H1 (cell line): ENCODE results near the gene RIOK3. TPM values are rescaled to one million over a fixed set of nuclear protein-coding genes. Genes with fewer than 3 reads are reported as not detected.

Source experiments
- CTCF ChIA-PET: fragments of 300-600 bp; sonication (Branson Sonifier 250); formaldehyde crosslinking; loops from one replicate; lab custom pipeline; 2021; ENCODE audit not compliant: partially characterized antibody; lab: Charles Lee
- POLR2A ChIA-PET: fragments of 300-600 bp; sonication (Branson Sonifier 250); formaldehyde crosslinking; loops from one replicate; lab custom pipeline; 2021; ENCODE audit warnings: inconsistent platforms; ENCODE audit not compliant: partially characterized antibody; lab: Charles Lee
- DNase-seq, 2 experiments: peaks; one replicate each; pipeline versions ENCODE4 v3.0.0 to v3.0.0-alpha.2; 2010 to 2022; ENCODE audit warnings: low spot score in 2 of 2, low read depth in 1 of 2, mixed read lengths in 1 of 2
- FAIRE-seq: peaks from 2 replicates; lab custom pipeline; 2011; peaks lifted over from hg19 to GRCh38; lab: Jason Lieb, UNC
- H2AFZ ChIP-seq: 2 replicates; pipeline ENCODE4 v1.8.1; 2012; ENCODE audit warnings: low read length, inconsistent platforms
- H2AK5ac ChIP-seq: 2 replicates; pipeline ENCODE4 v1.6.1; 2013; ENCODE audit warnings: low read depth, low read length
- H2BK120ac ChIP-seq: replicated peaks from 2 replicates; pipeline ENCODE3; 2013; ENCODE audit warnings: low read depth, low read length, inconsistent platforms
- H2BK12ac ChIP-seq: 2 replicates; pipeline ENCODE4 v1.6.1; 2013; ENCODE audit warnings: low read depth, low read length
- H2BK15ac ChIP-seq: 2 replicates; pipeline ENCODE4 v1.6.1; 2013; ENCODE audit warnings: low read length
- H2BK20ac ChIP-seq: 2 replicates; pipeline ENCODE4 v1.6.1; 2013; ENCODE audit warnings: low read length
- H2BK5ac ChIP-seq: 2 replicates; pipeline ENCODE4 v1.6.1; 2013; ENCODE audit warnings: low read depth, low read length
- H3K14ac ChIP-seq: 2 replicates; pipeline ENCODE4 v1.6.1; 2013; ENCODE audit warnings: inconsistent platforms; ENCODE audit not compliant: insufficient read length
- H3K18ac ChIP-seq: 2 replicates; pipeline ENCODE4 v1.6.1; 2013; ENCODE audit warnings: low read length; ENCODE audit errors: extremely low read depth
- H3K23ac ChIP-seq: 2 replicates; pipeline ENCODE4 v1.6.1; 2013; ENCODE audit warnings: inconsistent platforms; ENCODE audit not compliant: insufficient read length
- H3K23me2 ChIP-seq: 2 replicates; pipeline ENCODE4 v1.6.1; 2013; ENCODE audit warnings: low read depth, low read length
- H3K27ac ChIP-seq: 2 replicates; pipeline ENCODE4 v1.6.1; 2011; ENCODE audit warnings: low read depth, low read length, inconsistent platforms
- H3K27me3 ChIP-seq, 4 experiments: replicated peaks in 1 of 4; 1 replicate in 1 of 4; 2 replicates in 3 of 4; pipeline versions ENCODE4 v1.6.1 to v1.8.1; 2011 to 2013; ENCODE audit warnings: low read length in 3 of 4, mild to moderate bottlenecking in 3 of 4, inconsistent platforms in 2 of 4, mixed read lengths in 2 of 4, moderate library complexity in 1 of 4; ENCODE audit not compliant: control insufficient read depth in 3 of 4, insufficient read depth in 3 of 4; ENCODE audit errors: extremely low read depth in 1 of 4
- H3K36me3 ChIP-seq, 4 experiments: 2 replicates each; pipeline versions ENCODE4 v1.6.1 to v1.8.1; 2011 to 2013; ENCODE audit warnings: mild to moderate bottlenecking in 4 of 4, low read length in 3 of 4, moderate library complexity in 2 of 4, control low read depth in 1 of 4, inconsistent platforms in 1 of 4; ENCODE audit not compliant: insufficient read depth in 4 of 4, control insufficient read depth in 2 of 4
- H3K4ac ChIP-seq: replicated peaks from 2 replicates; pipeline ENCODE3; 2013; ENCODE audit warnings: low read length, low read depth, mixed read lengths, inconsistent platforms; ENCODE audit not compliant: insufficient read length
- H3K4me1 ChIP-seq, 4 experiments: replicated peaks in 1 of 4; 1 replicate in 1 of 4; 2 replicates in 3 of 4; pipeline versions ENCODE4 v1.6.1 to v1.8.1; 2011 to 2013; ENCODE audit warnings: low read length in 3 of 4, inconsistent platforms in 2 of 4, mixed read lengths in 1 of 4; ENCODE audit not compliant: insufficient read depth in 4 of 4, control insufficient read depth in 3 of 4
- H3K4me2 ChIP-seq, 2 experiments: 2 replicates each; pipeline versions ENCODE4 v1.6.1 to v1.8.1; 2011 to 2013; ENCODE audit warnings: low read depth in 2 of 2, low read length in 2 of 2, control low read depth in 1 of 2, inconsistent platforms in 1 of 2, mild to moderate bottlenecking in 1 of 2; ENCODE audit not compliant: insufficient read depth in 1 of 2
- H3K4me3 ChIP-seq, 4 experiments: fragments of 200-600, 300-600 bp in 1 of 4; sonication (generic), shearing (Covaris generic), sonication (Bioruptor Twin) in 1 of 4; 2 replicates each; pipeline versions ENCODE4 v1.5.1 to v1.8.1; 2011 to 2016; ENCODE audit warnings: low read length in 4 of 4, low read depth in 3 of 4, control low read depth in 2 of 4, inconsistent platforms in 2 of 4, mild to moderate bottlenecking in 2 of 4, mixed read lengths in 1 of 4, moderate library complexity in 1 of 4; ENCODE audit not compliant: insufficient read depth in 2 of 4; ENCODE audit errors: extremely low read depth in 1 of 4
- H3K56ac ChIP-seq: replicated peaks from 2 replicates; pipeline ENCODE3; 2013; ENCODE audit warnings: low read depth, mild to moderate bottlenecking, mixed read lengths, low read length, inconsistent platforms; ENCODE audit not compliant: insufficient read length
- H3K79me1 ChIP-seq: 2 replicates; pipeline ENCODE4 v1.6.1; 2013; ENCODE audit warnings: low read depth, low read length, control low read depth
- H3K79me2 ChIP-seq, 2 experiments: 2 replicates each; pipeline versions ENCODE4 v1.6.1 to v1.8.1; 2012 to 2013; ENCODE audit warnings: low read length in 2 of 2, mild to moderate bottlenecking in 2 of 2, inconsistent platforms in 1 of 2; ENCODE audit not compliant: insufficient read depth in 2 of 2, control insufficient read depth in 1 of 2
- H3K9ac ChIP-seq, 4 experiments: replicated peaks in 1 of 4; 1 replicate in 1 of 4; 2 replicates in 3 of 4; pipeline versions ENCODE4 v1.6.1 to v1.8.1; 2011 to 2013; ENCODE audit warnings: low read depth in 3 of 4, low read length in 3 of 4, control low read depth in 2 of 4, mild to moderate bottlenecking in 2 of 4, moderate library complexity in 2 of 4, inconsistent platforms in 1 of 4; ENCODE audit errors: extremely low read depth in 1 of 4
- H3K9me3 ChIP-seq, 2 experiments: 2 replicates each; pipeline versions ENCODE4 v1.6.1 to v1.8.1; 2012 to 2013; ENCODE audit warnings: mild to moderate bottlenecking in 2 of 2, moderate library complexity in 2 of 2, control low read depth in 1 of 2, inconsistent platforms in 1 of 2, low read depth in 1 of 2, low read length in 1 of 2, mixed read lengths in 1 of 2; ENCODE audit not compliant: insufficient read depth in 2 of 2
- H4K20me1 ChIP-seq, 2 experiments: replicated peaks in 1 of 2; 2 replicates each; pipeline versions ENCODE3 to v1.8.1; 2011 to 2013; ENCODE audit warnings: inconsistent platforms in 2 of 2, low read length in 2 of 2, mild to moderate bottlenecking in 1 of 2; ENCODE audit not compliant: insufficient read depth in 2 of 2, control insufficient read depth in 1 of 2
- H4K5ac ChIP-seq: 2 replicates; pipeline ENCODE4 v1.6.1; 2013; ENCODE audit warnings: low read length, low read depth, mixed read lengths, inconsistent platforms; ENCODE audit not compliant: insufficient read length
- H4K8ac ChIP-seq: 2 replicates; pipeline ENCODE4 v1.8.0; 2013; ENCODE audit warnings: mild to moderate bottlenecking, moderate library complexity, low read length, inconsistent platforms; ENCODE audit not compliant: insufficient read depth; ENCODE audit errors: extremely low read depth
- H4K91ac ChIP-seq: replicated peaks from 2 replicates; pipeline ENCODE3; 2013; ENCODE audit warnings: low read length, mixed read lengths, inconsistent platforms; ENCODE audit not compliant: insufficient read length
- ASH2L ChIP-seq: fragments of 200-600, 300-600 bp; sonication (generic); IDR thresholded peaks from one replicate; pipeline ENCODE4 v1.7.1; 2017; ENCODE audit warnings: low read length
- ATF2 ChIP-seq: IDR thresholded peaks from 2 replicates; pipeline ENCODE4 v1.6.1; 2012; ENCODE audit warnings: low read length, inconsistent platforms
- BRCA1 ChIP-seq: IDR thresholded peaks from 2 replicates; pipeline ENCODE4 v1.6.1; 2012; ENCODE audit warnings: low read depth, low read length, improper control_type of control experiment
- CHD1 ChIP-seq: IDR thresholded peaks from 2 replicates; pipeline ENCODE4 v1.6.1; 2012; ENCODE audit warnings: low read depth, low read length, improper control_type of control experiment
- CHD2 ChIP-seq: IDR thresholded peaks from 2 replicates; pipeline ENCODE4 v1.6.1; 2012; ENCODE audit warnings: low read length, improper control_type of control experiment
- KDM1A ChIP-seq: fragments of 200-600, 300-600 bp; sonication (generic); IDR thresholded peaks from 2 replicates; pipeline ENCODE4 v1.7.1; 2016; ENCODE audit warnings: mild to moderate bottlenecking, low read length, borderline replicate concordance
- PHF8 ChIP-seq: fragments of 200-600 bp; sonication (generic); conservative IDR thresholded peaks from 2 replicates; pipeline ENCODE4 v1.7.1; 2012; ENCODE audit warnings: low read depth, mild to moderate bottlenecking, inconsistent platforms, low read length, moderate library complexity
- POU5F1 ChIP-seq: IDR thresholded peaks from 2 replicates; pipeline ENCODE4 v1.6.1; 2011; ENCODE audit warnings: low read depth, mild to moderate bottlenecking, low read length, moderate library complexity
- SP2 ChIP-seq: IDR thresholded peaks from 2 replicates; pipeline ENCODE4 v1.6.1; 2012; ENCODE audit warnings: mild to moderate bottlenecking, low read length, inconsistent platforms
- TCF12 ChIP-seq: IDR thresholded peaks from 2 replicates; pipeline ENCODE4 v1.6.1; 2011; ENCODE audit warnings: low read depth, mild to moderate bottlenecking, low read length
- WGBS, 2 experiments: shearing (Covaris generic) in 1 of 2; methylation state at CpG; one replicate each; pipeline versions ENCODE4 v1.1.6 to v1.1.7; 2013 to 2015; ENCODE audit warnings: low lambda C conversion rate in 2 of 2, mixed read lengths in 2 of 2, inconsistent platforms in 1 of 2, low coverage in 1 of 2, missing lambda C conversion rate in 1 of 2; ENCODE audit not compliant: insufficient replicate concordance in 2 of 2, insufficient coverage in 1 of 2, insufficient read length in 1 of 2; ENCODE audit errors: extremely low coverage in 1 of 2, missing lambda C conversion rate in 1 of 2; 5-methylcytosine and 5-hydroxymethylcytosine counted together
- polyA plus RNA-seq, 7 experiments: library from polyadenylated mRNA; depleted of rRNA in 3 of 7; stranded (reverse) in 5 of 7; unstranded in 2 of 7; fragments of >200 nt in 5 of 7; fragments of 200-250 nt in 2 of 7; gene quantifications; 1 replicate in 5 of 7; 2 replicates in 1 of 7; 4 replicates in 1 of 7; pipeline versions ENCODE4 v1.2.1 to v1.2.3, GENCODE V29; 2011 to 2013; ENCODE audit warnings: missing spikeins in 2 of 7, mixed read lengths in 2 of 7
- total RNA-seq: library from RNA; stranded (reverse); fragmentation: NEBNext Ultra II Directional; extraction: Animal tissue kit (Norgen Biotek cat#: 25700); gene quantifications from 2 replicates; pipeline ENCODE4 v1.2.1, GENCODE V29; 2021

RIOK3 gene
- total and polyA plus RNA-seq, 2 of the 8 experiments (the other 6 are each of a cell fraction or from before 2014, with no cell fraction given): 7.5 to 24.3 TPM

- no peak overlapping the region for H3K18ac ChIP-seq
- H3K27me3 ChIP-seq: no peaks in the 10 kb centered on the region
- H3K27ac ChIP-seq: no peak overlapping the region
- no peak overlapping the region for H4K5ac ChIP-seq
- H4K91ac ChIP-seq: no peak overlapping the region
- no peak overlapping the region for H3K23ac ChIP-seq
- 82% methylated on average over 14 of the region's 14 CpGs; no CpG with 5 or more reads in 1 of the 2 experiments for WGBS, 2 experiments
- no peaks in the 10 kb centered on the region for H3K23me2 ChIP-seq
- no peak overlapping the region for H3K14ac ChIP-seq
- H2BK20ac ChIP-seq: no peak overlapping the region
- H3K79me2 ChIP-seq: no peaks in the 10 kb centered on the region
- FAIRE-seq: no peak
- H3K56ac ChIP-seq: no peak overlapping the region
- no peak overlapping the region for H2BK15ac ChIP-seq
- no peak overlapping the region for H3K4me3 ChIP-seq
- H3K4me1 ChIP-seq: no peaks in the 10 kb centered on the region
- H3K9me3 ChIP-seq: no peaks in the 10 kb centered on the region
- H2BK12ac ChIP-seq: no peak overlapping the region
- H2BK5ac ChIP-seq: no peak overlapping the region
- H4K8ac ChIP-seq: no peak overlapping the region
- H3K4me2 ChIP-seq: no peak overlapping the region
- ChIA-PET POLR2A (interaction anchor here (1.3 kb wide), 1 partner anchor 16 kb away, joined by 3 read pairs; no protein-coding TSS in a partner anchor), CTCF (interaction anchor here (0.6 to 1.6 kb wide), 4 partner anchors 9 to 104 kb away, joined by 3 to 7 read pairs (median 6); no protein-coding TSS in a partner anchor)
- H3K9ac ChIP-seq: no peak overlapping the region
- H3K36me3 ChIP-seq: no peaks in the 10 kb centered on the region
- H3K4ac ChIP-seq: no peak overlapping the region
- 0 out of 2 replicates have a peak overlapping the region, but pooled peaks have one; percentile 57 for H2AFZ ChIP-seq
- no peak overlapping the region for H2AK5ac ChIP-seq
- H3K79me1 ChIP-seq: no peaks in the 10 kb centered on the region
- no peaks in the 10 kb centered on the region for H4K20me1 ChIP-seq
- no peak overlapping the region for H2BK120ac ChIP-seq
- DNase-seq: no peak
- TF ChIP-seq BRCA1 (no peak), SP2 (no peak), CHD1 (no peak), ATF2 (no peak), CHD2 (no peak), KDM1A (no peak), ASH2L (no peak), PHF8 (no peak), POU5F1 (no peak), TCF12 (no peak)
These were observed 34.9 kb downstream of the RIOK3 start for GRCh38 chr18:23487738-23488570.
